ENCODE measurements around the gene UBA7.

DNA sequence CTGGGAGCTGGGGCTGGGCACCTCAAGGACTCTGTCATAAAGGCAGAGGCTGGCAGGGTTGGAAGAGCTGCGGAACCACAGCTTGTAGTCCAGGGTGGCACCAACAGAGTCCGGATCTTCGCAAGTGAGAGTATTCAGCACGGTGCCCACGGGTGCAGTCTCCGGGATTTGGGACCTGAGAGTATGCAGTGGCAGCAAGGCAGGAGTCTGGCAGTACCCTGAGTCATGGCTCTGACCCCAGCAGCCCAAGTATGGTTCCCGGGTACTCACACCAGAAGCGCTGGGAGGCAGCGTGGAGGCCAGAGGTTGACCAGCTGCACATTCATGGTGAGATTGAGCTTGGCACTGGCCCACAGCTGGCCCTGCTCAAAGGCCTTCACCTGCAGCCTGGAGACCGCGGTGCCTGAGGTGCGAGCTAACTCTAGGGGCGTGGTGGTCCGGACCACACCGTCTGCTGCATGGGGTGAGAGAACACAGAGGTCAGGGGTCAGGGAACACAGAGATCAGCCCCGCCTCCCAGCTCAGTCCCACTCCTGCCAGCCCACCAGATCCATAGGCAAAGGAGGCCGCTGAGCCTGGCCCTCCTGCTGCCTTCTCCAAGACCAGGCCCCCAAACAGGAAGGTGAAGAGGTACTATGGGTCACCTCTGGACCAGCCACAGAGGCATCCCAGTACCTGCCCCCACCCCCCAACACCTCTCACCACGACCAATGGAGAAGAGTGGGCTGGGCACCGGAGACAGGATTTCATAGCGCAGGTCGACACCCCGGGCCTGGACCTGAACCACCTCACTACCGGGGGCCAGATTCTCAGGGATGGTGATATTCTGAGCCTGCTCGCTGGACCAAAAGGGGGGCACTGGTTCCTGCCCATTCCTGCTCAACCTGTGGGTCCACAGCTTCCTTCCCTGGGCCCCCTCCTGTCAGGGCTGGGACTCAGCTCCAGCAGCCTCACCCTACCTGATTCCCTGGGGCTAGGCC lies 18.5 kb downstream of the UBA7 start:
- TF ChIP-seq EZH2 (IDR thresholded peaks at IDR 0.05; ENCODE audit: insufficient read depth, poor library complexity, severe bottlenecking): no peak
- no peak for TF ChIP-seq EZH2phosphoT487 (IDR thresholded peaks at IDR 0.05; ENCODE audit: insufficient read depth, low read depth)
